Stimulated activated CD8-positive, alpha-beta memory T cell treated with anti-CD3 and anti-CD28 coated beads, Interleukin-2, amount 100 ng/mL, for 48 hours (primary cell): ENCODE measurements around the gene RITA1.

Source experiments
- DNase-seq, 2 donors: peaks; one replicate each; pipeline ENCODE4 v3.0.0-alpha.2; 2020; ENCODE audit warnings: low read depth in 2 of 2

Gene RITA1

DNA sequence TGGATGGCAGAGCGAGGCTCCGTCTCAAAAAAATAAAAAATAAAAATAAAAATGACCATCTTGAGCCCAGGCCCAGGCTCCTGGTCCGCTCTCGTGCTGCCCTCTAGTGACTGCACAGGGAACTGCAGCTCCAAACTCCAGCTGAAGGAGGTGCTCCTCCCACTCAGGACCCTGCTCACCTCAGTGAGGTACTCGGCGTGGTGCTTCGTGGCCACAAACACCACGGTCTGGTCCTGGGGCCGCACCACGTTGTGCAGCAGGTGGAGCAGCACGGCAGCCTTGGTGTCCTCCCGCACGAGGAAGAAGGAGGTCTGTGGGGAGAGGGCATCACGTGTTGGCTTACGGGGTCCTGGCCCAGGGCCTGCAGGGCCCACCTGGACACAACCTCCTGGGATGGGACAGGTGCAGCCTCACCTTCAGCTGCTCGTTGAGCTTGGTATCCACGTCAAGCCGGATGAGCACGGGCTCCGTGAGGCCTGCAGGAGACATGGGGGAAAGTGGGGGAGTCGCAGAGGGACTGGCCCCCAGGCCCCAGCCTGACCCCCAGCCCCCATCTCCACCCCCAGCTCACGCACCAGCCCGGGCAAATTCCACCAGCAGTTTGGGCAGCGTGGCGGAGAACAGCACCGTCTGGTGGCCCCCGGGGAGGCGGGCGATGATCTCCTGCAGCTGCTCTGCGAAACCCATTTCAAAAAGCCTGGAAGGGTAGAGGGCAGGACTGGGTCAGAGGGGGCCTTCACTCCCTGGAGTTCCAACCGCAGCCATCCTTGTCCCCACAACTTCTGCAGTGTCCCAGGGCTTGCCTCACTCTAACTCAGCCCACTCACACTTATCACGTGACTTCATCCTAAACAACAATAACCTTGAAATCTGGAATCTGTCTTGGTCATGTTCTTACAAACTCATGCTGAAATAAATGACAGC is 10.8 kb upstream of the RITA1 start:
- peak; percentile 58 to 74 for DNase-seq

DNA sequence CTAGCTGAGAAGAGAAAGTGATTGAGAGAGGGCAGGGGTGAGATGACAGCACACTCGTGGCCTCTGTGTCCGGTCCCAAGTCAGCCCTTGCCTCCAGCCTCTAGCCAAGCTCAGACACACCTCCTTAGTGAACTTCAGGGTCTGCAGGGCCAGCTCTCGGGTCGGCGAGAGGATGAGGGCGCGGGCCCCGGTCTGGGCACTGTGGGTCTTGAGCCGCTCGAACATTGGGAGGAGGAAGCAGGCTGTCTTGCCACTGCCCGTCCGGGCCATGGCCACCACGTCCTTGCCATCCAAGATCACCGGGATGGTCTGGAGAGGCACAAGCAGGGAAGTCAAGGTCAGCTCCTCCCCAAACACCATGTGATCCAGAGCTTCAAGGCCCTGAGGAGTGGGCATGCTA is 6.5 kb upstream of the RITA1 start:
- no peak for DNase-seq

DNA sequence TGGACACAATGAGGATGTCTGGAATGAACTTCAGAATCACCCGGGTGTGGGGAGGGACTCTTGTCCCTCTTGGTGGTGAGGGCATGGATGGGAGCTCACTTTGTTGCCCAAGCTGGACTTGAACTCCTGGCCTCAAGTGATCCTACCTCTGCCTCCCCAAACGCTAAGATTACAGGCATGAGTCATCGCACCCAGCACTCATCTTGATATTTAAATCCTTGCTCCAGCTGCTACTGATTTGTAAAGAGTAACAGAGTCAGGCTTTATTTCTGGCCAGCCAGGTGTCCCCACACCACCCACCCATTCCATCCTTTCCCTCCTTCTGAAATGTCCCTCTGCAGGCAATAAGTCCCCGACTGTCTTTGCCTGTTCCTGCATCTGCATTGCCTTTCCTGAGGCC is 5.2 kb upstream of the RITA1 start:
- no peak for DNase-seq

DNA sequence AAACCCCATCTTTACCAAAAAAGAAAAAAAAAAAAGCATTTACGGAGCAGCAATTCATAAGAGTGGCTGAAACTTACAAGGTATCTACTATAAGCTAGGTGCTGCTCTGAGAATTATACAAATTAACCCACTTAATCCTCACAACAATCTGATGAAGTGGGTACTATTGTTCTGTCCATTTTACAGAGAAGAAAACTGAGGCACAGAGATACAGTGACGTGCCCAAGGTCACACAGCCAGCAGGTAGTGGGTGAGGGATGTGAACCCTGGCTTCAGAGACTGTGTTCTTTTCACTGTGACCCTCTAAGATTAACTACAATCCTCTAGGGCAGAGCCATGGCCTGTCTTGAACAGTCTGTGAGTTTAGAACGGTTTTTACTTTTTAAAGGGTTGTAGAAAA is 3.5 kb upstream of the RITA1 start:
- DNase-seq: no peak

DNA sequence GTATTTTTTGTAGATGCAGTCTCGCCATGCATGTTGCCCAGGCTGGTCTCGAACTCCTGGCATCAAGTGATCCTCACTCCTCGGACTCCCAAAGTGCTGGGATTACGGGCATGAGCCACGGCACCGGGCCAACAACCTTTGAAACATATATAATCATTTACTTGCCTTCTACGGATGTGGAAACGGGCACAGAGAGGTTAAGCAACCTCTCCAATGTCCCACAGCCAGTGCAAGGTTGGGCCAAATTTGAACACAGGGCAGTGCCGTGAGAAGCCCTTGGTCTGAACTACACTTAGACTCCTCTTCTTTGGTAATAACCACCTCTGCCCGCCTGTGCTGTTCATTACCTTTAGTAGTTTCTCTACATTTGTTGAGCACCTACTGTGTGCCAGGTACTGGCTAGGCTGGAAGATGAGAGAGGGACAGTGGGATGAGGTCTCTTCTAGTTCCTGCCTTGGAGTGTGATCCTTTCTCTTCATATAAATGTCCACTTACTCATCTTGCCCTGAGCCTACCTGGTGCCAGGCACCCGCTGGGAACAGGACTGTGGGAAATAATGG is 2.4 kb upstream of the RITA1 start:
- no peak for DNase-seq

DNA sequence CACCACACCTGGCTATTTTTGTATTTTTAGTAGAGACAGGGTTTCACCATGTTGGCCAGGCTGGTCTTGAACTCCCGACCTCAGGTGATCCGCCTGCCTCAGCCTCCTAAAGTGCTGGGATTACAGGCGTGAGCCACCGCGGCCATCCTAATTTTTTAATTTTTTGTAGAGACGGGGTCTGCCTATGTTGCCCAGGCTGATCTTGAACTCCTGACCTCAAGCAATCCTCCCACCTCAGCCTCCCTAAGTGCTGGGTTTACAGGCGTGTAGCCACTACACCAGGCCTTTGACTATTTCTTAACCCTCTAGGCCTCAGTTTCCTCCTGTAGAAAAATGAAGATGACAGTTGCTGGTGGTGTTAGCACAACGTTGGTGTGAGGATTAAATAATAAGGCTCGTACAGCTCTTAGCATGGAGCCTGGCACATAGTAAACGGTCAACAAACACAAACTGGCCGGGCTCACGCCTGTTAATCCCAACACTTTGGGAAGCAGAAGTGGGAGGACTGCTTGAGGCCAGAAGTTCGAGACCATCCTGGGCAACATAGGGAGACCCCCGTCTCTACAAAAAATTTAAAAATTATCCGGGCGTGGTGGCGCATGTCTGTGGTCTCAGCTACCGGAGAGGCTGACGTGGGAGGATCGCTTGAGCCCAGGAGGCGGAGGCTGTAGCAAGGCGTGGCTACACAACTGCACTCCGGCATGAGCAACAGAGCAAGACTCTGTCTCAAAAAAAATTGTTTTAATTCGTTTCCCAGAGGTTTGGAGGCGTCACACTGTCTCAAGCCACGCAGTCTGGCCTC is 1.2 kb upstream of the RITA1 start:
- DNase-seq: no peak

DNA sequence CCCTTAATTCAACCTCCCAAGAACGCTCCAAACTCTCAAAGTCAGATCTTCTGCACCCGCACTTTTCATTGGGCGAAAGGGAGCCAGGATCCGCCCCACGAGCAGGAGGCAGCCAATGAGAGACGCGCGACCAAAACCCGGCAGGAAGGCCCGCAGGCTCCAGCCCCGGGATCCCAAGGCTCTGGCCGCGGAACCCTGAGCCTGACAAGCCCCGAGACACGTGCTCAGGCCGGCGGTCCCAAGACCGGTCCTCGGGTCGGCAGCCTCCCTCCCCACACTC is 681 bp upstream of the RITA1 start:
- DNase-seq: peak; percentile 81 to 83

DNA sequence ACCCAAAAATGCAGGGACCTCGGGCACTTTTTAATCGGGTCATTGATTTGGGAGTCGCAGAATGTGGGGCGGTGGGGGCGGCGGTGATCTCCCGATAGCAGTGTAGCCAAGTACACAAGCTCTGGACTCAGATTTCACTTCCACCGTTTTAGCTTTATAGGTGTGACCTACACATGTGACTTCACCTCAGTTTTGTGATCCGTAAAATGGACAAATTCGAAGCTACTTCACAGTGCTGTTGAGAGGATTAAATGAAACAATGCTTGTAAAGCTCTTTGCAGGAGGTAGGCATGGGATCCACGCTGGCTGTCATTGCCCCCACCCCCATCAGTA is 478 bp downstream of the RITA1 start:
- DNase-seq: no peak

DNA sequence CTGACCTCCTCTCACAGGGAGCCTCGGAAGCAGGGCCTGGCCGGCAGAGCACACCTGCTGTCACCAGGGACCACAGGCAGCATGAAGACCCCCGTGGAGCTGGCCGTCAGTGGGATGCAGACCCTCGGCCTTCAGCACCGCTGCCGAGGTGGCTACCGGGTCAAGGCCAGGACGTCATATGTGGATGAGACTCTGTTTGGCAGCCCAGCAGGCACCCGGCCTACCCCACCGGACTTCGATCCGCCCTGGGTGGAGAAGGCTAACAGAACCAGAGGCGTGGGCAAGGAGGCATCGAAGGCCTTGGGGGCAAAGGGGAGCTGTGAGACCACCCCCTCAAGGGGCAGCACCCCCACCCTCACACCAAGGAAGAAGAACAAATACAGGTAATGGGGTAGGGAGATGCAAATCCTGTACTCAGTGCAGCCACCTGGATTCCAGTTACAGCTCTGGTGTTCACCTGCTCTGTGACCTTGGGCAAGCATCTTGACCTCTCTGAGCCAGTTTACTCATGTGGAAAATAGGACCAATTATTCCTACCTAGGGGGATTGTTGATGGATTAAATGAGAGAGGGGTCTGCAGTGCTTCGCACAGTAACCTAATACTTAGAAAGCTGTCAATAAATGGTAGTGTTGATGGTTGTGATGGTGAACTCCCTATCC is 1.3 kb downstream of the RITA1 start:
- DNase-seq: no peak

DNA sequence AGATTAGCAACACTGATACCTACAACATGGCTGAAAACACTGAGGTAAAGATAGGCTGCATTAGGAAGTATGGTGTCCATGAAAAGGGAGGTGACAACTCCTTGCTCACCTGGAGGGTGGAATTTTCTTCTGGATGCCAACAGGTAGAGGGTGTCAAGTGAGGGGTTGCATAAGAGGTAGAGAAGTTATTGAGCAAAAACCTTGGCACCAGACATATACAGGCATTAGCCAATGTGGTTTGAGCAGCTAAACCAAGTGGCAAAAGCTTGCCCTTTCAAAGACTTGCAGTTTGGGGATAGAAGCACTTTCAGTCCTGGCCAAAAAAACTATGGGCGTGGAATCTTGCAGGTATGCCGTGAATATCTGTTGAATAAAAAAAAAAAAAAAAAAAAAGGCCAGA is 3.8 kb downstream of the RITA1 start:
- no peak for DNase-seq

DNA sequence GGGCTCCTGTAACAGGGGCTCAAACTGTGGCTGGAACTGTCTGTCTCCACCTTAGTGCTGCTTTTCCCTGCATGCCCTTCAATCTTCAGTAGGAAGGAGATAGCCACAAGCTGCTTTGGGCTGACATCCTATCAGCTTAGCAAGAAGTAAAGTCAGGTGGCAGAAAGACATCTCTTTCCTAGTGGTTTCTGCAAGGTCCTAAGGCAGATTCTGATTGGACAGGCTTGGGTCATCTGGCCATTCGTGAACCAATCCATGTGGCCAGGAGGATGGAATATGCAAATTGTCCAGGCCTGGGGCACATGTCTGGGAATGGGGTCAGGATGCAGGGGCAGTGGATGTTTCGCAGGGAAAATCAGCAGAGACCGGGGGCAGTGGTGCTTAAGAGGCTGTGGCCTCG is 5.2 kb downstream of the RITA1 start:
- no peak for DNase-seq

DNA sequence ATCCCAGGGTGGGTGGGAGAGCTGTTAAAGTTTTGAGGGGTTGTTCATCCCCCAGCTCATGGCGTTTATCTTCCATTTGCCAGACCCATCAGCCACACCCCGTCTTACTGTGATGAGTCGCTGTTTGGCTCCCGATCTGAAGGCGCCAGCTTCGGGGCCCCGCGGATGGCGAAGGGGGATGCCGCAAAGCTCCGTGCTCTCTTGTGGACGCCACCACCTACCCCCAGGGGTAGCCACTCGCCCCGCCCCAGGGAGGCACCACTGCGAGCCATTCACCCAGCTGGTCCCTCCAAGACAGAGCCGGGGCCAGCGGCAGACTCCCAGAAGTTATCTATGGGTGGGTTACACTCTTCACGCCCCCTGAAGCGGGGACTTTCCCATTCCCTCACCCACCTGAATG is 5.7 kb downstream of the RITA1 start:
- no peak for DNase-seq

DNA sequence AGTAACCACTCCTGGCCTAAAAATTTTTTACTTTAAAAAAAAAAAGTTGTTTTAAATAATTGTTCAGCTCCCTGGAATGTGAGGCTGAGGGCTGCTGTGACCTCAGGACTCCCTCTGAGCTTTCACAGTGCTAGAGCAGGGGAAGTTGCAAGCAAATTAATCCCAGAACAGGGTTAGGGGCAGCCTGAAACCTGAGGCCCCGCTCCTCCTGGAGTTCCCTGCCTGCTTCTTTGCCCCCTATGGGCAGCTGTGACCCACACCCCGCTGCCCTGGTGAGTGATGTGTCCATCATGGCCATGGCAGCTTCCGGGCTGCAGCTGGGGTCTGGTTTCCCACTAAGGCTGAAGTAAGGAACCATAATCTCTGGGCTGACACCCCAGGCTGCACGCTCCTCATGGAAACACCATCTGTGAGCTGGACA is 9.5 kb downstream of the RITA1 start:
- no peak for DNase-seq

DNA sequence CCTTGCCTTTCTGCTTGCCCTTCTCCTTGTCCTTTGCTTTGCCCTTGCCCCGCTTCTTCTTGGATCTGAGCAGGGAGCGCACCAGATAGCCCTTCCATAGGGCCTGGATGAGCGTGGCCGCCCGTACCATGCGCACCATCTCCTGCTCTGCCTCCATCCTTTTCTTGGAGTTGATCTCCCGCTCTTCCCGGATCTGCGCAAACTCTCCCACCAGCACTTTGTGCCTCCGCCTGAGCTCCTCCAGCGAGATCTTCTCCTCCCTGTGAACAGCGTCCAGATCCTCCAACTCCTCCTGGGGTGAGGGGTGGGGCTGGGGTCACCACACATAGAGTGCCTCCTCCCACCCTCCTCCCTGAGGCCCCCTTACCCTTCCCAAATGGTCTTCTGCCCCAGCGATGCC is 10.1 kb downstream of the RITA1 start:
- no peak for DNase-seq

DNA sequence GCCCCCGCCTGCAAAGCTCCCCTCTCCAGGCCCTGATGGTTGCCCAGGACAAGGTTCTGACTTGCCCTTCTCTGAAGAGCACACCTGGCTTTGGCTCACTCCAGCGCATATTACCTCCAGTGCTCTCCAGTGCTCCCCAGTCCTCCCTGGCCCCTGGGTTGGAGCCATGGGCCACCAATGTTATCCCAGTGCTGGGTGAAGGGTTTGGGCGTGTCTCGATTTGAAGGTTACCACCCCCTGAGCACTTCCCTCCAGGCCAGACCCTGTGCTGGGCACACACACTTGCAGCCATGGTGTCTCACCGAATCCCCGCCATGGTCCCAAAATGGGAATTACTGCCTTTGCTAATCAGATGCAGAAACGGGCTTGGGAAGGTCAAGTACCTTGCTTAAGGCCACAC is 11.1 kb downstream of the RITA1 start:
- DNase-seq: no peak

DNA sequence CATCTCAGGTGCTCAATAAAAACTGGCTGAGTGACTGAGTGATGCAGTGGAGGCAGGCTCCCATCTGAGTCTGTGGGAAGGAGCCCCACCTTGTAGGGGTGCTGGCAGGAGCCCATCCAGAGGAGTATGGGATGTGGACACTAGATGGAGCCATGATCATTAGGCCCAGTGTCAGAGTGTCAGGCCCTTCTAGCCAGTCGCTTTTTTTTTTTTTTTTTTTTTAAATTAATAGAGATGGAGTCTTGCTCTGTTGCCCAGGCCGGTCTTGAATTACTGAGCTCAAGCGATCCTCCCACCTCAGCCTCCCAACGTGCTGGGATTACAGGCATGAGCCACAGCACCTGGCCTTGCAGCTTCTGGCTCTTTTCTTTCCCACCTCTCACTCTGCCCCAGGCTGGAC is 11.5 kb downstream of the RITA1 start:
- DNase-seq: peak in 1 of 2 donors; percentile 26

DNA sequence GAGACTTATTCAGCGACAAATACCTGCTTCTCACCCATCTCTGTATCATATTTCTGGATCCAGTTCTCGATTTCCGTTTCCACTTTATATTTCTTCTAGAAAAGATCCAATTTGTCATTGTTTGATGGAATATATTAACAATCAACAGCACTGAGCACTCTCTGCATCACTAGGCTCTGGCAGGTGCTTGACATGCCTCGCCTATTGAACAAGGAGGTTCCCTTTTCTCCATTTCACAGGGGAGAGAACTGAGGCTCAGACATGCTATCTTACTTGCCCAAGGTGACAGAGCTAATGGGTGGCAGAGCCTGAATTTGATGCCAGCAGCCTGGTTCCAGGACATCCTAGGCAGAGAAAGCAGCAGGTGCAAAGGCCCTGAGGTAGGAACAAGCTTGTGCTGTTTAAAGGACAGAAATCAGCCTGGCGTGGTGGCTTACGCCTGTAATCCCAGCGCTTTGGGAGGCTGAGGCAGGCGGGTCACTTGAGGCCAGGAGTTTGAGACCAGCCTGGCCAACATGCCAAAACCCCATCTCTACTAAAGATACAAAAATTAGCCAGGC is 12.1 kb downstream of the RITA1 start:
- DNase-seq: no peak

DNA sequence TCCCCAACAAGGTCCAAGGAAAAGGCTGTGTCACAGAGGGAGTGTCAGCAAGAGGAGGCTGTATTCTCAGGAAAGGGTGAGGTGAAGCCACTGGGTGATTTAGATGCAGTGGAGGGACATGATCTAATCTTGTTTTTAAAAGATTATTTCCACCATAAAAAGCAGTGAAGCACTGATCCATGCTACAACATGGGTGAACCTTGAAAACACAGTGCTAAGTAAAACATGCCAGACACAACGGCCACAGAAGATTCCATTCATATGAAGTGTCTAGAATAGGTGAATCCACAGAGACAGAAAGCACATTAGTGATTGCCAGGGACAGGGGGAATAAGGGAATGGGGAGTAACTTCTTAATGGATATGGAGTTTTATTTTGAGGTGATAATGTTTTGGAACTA is 12.8 kb downstream of the RITA1 start:
- DNase-seq: no peak

DNA sequence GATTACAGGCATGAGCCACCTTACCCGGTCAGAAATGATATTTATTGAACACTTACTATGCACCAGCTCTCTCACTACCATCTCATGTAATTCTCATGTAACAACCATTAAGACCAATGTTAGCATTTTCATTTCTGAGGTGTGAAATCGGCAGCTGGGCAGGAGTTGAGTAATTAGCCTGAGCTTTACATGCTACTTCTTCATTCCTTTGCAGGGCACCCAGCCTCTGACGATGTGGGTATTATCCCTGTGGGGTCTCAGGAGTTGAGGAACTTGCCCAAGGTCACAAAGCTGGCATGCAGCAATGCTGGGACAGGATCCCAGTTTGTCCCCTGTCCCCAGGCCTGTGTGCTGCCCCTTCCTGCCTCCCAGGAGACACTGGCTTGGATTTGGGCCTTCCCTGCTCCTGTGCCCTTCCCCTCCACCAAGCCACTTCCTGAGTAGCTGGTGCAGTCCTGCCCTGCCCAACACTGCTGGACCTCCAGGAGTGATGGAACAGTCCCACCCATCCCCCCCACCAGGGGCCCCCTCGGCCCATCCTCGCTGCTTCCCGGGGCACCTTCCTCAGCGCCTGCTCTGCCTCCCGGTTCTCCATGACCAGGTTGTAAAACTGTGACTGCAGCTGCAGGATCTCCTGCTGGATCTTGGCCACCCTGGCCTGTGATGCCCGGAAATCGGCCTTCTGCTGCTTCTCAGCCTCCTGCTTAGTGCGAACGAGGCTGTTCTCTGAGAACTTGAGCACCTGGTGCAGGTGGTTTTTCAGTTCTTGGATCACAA is 14.7 kb downstream of the RITA1 start:
- no peak for DNase-seq

DNA sequence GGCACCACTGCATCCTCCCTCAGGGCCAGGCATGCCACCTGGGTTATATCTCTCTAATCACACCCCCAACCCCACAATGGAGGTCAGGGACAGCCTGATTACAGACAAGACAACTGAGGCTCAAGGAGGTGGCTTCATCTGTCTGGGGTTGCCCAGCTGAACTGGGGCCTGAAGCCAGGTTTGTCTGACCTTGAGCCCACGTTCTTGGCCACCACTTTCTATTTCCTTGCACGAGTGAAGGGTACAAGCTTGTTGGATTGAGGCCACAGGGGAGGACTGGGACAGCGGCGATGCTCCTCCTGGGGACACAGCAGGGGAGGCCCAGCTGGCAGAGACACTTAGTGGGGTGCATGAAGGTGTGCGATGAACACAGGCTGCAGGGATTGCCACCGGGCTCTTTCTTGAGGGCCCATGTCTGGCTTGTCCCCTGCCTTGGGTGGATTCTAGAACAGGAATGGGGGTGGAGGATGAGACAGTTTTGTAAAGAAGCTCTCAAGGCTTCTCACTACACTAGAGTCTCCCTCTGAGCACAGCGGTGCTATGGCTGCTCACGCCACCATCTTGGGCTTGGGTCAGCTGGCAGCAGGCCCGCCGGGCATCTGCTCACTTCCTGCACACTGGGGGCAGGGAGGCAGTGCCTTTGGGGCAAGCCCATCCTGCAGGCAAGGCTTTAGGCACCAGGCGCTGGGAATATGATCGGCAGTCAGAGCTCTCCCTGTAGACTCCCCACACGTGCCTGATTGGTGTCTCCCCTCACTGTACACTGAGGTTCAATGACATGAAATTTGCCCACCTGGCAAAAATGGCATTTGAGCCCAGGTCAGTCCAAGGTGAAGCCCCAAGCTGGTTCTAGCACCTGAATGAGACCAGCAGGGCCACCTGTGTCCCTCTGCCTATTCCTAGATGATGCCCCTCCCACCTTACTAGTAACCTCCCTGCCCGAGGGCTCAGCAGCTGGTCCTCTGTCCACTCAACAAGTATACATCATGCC is 16.0 kb downstream of the RITA1 start:
- no peak for DNase-seq
